ENCODE measurements around the gene TMTC1. TPM values are rescaled to one million over a fixed set of nuclear protein-coding genes. Genes with fewer than 3 reads are reported as not detected.

Gene TMTC1
- polyA plus RNA-seq, 1 donor (not counting 4 experiments of a cell fraction or from before 2014, with no cell fraction given) = 3.7 TPM

DNA sequence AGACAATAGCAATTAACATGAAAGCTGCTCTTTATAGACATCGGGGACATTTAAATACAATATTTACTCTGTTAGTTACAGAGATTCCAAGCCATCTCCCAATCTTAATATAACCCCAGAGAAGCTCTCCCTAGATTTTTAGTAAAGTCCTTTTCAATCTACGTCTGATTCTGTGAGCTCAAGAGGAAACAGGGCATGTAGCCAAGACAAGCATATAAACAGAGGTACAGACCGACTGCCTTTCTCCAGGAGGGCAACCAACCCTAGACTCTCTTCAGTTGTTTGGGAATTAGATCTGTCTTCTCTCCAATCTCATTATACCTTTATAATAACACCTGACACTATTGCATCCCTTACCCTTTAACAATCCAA, 57.4 kb downstream of the TMTC1 start:
- Histone ChIP-seq H4K20me1 (ENCODE audit: control insufficient read depth, extremely low read depth, insufficient read depth, low read length) (no peaks in the 10 kb centered on the region), H3K4me3 (ENCODE audit: control insufficient read depth in 2 of 3, extremely low read depth in 1 of 3, insufficient read depth in 2 of 3, low read depth in 1 of 3, low read length in 3 of 3) (no peak overlapping the region), H3K36me3 (ENCODE audit: control insufficient read depth in 2 of 2, extremely low read depth in 1 of 2, insufficient read depth in 2 of 2, low read length in 2 of 2) (no peaks in the 10 kb centered on the region), H3K27me3 (ENCODE audit: control insufficient read depth, extremely low read depth, insufficient read depth, low read length) (no peaks in the 10 kb centered on the region), H3K9me3 (ENCODE audit: control insufficient read depth, low read depth, low read length) (no peaks in the 10 kb centered on the region), H3K27ac (ENCODE audit: control insufficient read depth, insufficient read depth, low read length) (no peak overlapping the region), H3K9ac (ENCODE audit: control insufficient read depth, extremely low read depth, insufficient read depth, low read length) (no peak overlapping the region), H2AFZ (ENCODE audit: control insufficient read depth, low read length) (no peak overlapping the region), H3K79me2 (ENCODE audit: control insufficient read depth, insufficient read depth, low read length) (no peaks in the 10 kb centered on the region), H3K4me1 (ENCODE audit: control insufficient read depth, extremely low read depth, insufficient read depth, low read length) (no peaks in the 10 kb centered on the region), H3K9me1 (ENCODE audit: control insufficient read depth, extremely low read depth, insufficient read depth, low read length) (no peaks in the 10 kb centered on the region), H3K4me2 (ENCODE audit: control insufficient read depth, extremely low read depth, insufficient read depth, low read depth, low read length) (no peak overlapping the region)
- dilution Hi-C loops (cut with MboI; ENCODE audit: extremely low pct_ligation_motif_present, low sequenced_read_pairs) = no loop called here
- TF ChIP-seq CTCF (optimal IDR thresholded peaks at IDR 0.05 in 1 of 3, IDR thresholded peaks at IDR 0.05 in 1 of 3, conservative IDR thresholded peaks at IDR 0.05 in 1 of 3; ENCODE audit: extremely low read depth in 1 of 3, insufficient read depth in 2 of 3, low read length in 3 of 3) = no peak
- no peak for TF ChIP-seq EZH2 (IDR thresholded peaks at IDR 0.05; ENCODE audit: low read length)
- no peak for DNase-seq (ENCODE audit: low read depth, low spot score)
- no peak for FAIRE-seq

GRCh38 chr12:29725587-29726320, 58.0 kb downstream of the TMTC1 start:
- Histone ChIP-seq H3K4me1 (ENCODE audit: control insufficient read depth, extremely low read depth, insufficient read depth, low read length) (no peaks in the 10 kb centered on the region), H3K79me2 (ENCODE audit: control insufficient read depth, insufficient read depth, low read length) (no peaks in the 10 kb centered on the region), H3K27me3 (ENCODE audit: control insufficient read depth, extremely low read depth, insufficient read depth, low read length) (no peaks in the 10 kb centered on the region), H3K36me3 (ENCODE audit: control insufficient read depth in 2 of 2, extremely low read depth in 1 of 2, insufficient read depth in 2 of 2, low read length in 2 of 2) (no peaks in the 10 kb centered on the region), H3K27ac (ENCODE audit: control insufficient read depth, insufficient read depth, low read length) (no peak overlapping the region), H3K4me2 (ENCODE audit: control insufficient read depth, extremely low read depth, insufficient read depth, low read depth, low read length) (no peak overlapping the region), H4K20me1 (ENCODE audit: control insufficient read depth, extremely low read depth, insufficient read depth, low read length) (no peaks in the 10 kb centered on the region), H3K9me3 (ENCODE audit: control insufficient read depth, low read depth, low read length) (no peaks in the 10 kb centered on the region), H3K4me3 (ENCODE audit: control insufficient read depth in 2 of 3, extremely low read depth in 1 of 3, insufficient read depth in 2 of 3, low read depth in 1 of 3, low read length in 3 of 3) (no peak overlapping the region), H2AFZ (ENCODE audit: control insufficient read depth, low read length) (no peak overlapping the region), H3K9ac (ENCODE audit: control insufficient read depth, extremely low read depth, insufficient read depth, low read length) (no peak overlapping the region), H3K9me1 (ENCODE audit: control insufficient read depth, extremely low read depth, insufficient read depth, low read length) (no peaks in the 10 kb centered on the region)
- dilution Hi-C loops (cut with MboI; ENCODE audit: extremely low pct_ligation_motif_present, low sequenced_read_pairs) = no loop called here
- TF ChIP-seq CTCF (optimal IDR thresholded peaks at IDR 0.05 in 1 of 3, IDR thresholded peaks at IDR 0.05 in 1 of 3, conservative IDR thresholded peaks at IDR 0.05 in 1 of 3; ENCODE audit: extremely low read depth in 1 of 3, insufficient read depth in 2 of 3, low read length in 3 of 3) (no peak), EZH2 (IDR thresholded peaks at IDR 0.05; ENCODE audit: low read length) (no peak)
- no peak for DNase-seq (ENCODE audit: low read depth, low spot score)
- no peak for FAIRE-seq
